Smooth muscle cell (in vitro differentiated cells): Measurements from ENCODE around the gene OCA2. TPM values are rescaled to one million over a fixed set of nuclear protein-coding genes. Genes with fewer than 3 reads are reported as not detected.

ENCODE experiments used
- DNase-seq: peaks from one replicate; lab custom pipeline; 2025; ENCODE audit not compliant: unreplicated experiment; lab: John Stamatoyannopoulos, UW
- H2AFZ ChIP-seq: fragments of 200-600 bp; sonication (generic); 2 replicates; pipeline ENCODE4 v1.6.0; 2016; ENCODE audit warnings: antibody characterized with exemption, low read depth, mild to moderate bottlenecking
- H3F3A ChIP-seq: fragments of 200-600 bp; sonication (generic); 2 replicates; pipeline ENCODE4 v1.6.0; 2017; ENCODE audit warnings: antibody characterized with exemption, low read depth
- H3K27ac ChIP-seq: fragments of 200-600 bp; sonication (generic); 2 replicates; pipeline ENCODE4 v1.5.1; 2016; ENCODE audit warnings: low read depth, mild to moderate bottlenecking
- H3K27me3 ChIP-seq: fragments of 200-600 bp; sonication (generic); 2 replicates; pipeline ENCODE4 v1.6.1; 2016; ENCODE audit warnings: low read depth, mild to moderate bottlenecking
- H3K36me3 ChIP-seq: fragments of 200-600 bp; sonication (generic); 2 replicates; pipeline ENCODE4 v1.5.1; 2016; ENCODE audit warnings: low read depth
- H3K4me1 ChIP-seq: fragments of 200-600 bp; sonication (generic); 2 replicates; pipeline ENCODE4 v1.5.1; 2016; ENCODE audit warnings: low read depth
- H3K4me2 ChIP-seq: fragments of 200-600 bp; sonication (generic); 2 replicates; pipeline ENCODE4 v1.6.0; 2016; ENCODE audit warnings: mild to moderate bottlenecking
- H3K4me3 ChIP-seq: fragments of 200-600 bp; sonication (generic); 2 replicates; pipeline ENCODE4 v1.5.1; 2016; ENCODE audit warnings: mild to moderate bottlenecking
- H3K79me2 ChIP-seq: fragments of 200-600 bp; sonication (generic); 2 replicates; pipeline ENCODE4 v1.6.0; 2016; ENCODE audit warnings: low read depth, mild to moderate bottlenecking
- H3K9ac ChIP-seq: fragments of 200-600 bp; sonication (generic); 2 replicates; pipeline ENCODE4 v1.6.0; 2016; ENCODE audit warnings: low read depth
- H3K9me3 ChIP-seq: fragments of 200-600 bp; sonication (generic); replicated peaks from 2 replicates; pipeline ENCODE4 v1.5.1; 2016; ENCODE audit warnings: low read depth
- H4K20me1 ChIP-seq: fragments of 200-600 bp; sonication (generic); 2 replicates; pipeline ENCODE4 v1.6.0; 2016; ENCODE audit warnings: low read depth
- CTCF ChIP-seq: fragments of 200-600 bp; sonication (generic); IDR thresholded peaks from 2 replicates; pipeline ENCODE4 v1.5.1; 2017; ENCODE audit warnings: borderline replicate concordance, mild to moderate bottlenecking, antibody characterized with exemption; ENCODE audit not compliant: insufficient read depth, poor library complexity, severe bottlenecking
- WGBS: methylation state at CpG from one replicate; pipeline ENCODE4 v1.1.7; 2016; ENCODE audit warnings: low lambda C conversion rate; 5-methylcytosine and 5-hydroxymethylcytosine counted together
- polyA plus RNA-seq: library from polyadenylated mRNA; unstranded; fragments of >200 nt; fragmentation: Nextera tagmentation; extraction: Ambion mirVana; gene quantifications from 2 replicates; pipeline ENCODE4 v1.2.1, GENCODE V29; 2016
- total RNA-seq: library from RNA; depleted of rRNA; stranded (reverse); fragments of >200 nt; gene quantifications from 2 replicates; pipeline ENCODE4 v1.2.3, GENCODE V29; 2014

OCA2 gene
- total and polyA plus RNA-seq, 2 experiments from 2014 or later, result 0.16 TPM; not detected in 1

DNA sequence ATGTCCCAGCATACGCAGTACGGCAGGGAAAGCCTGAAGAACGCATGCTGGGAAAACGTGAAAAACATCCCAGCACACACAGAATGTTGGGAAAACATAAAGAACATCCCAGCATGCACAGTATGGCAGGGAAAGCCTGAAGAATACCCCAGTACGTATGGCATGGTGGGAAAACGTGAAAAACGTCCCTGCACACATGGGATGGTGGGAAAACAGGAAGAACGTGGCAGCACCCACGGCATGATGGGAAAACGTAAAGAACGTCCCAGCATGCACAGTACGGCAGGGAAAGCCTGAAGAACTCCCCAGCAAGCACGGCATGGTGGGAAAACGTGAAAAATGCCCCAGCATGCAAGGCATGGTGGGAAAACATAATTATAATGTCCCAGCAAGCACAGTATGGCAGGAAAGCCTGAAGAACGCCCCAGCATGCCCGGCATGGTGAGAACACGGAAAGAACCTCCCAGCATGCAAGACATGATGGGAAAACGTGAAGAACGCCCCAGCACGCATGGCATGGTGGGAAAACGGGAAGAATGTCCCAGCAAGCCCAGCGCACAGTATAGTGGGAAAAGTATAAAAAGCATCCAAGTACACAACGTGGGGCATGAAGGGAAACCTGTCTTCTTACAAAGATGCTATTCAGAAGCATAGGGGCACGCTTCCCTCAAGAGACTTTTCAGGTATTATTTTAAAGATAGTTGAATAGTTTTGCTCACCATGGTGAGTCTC lies 128.3 kb downstream of the OCA2 start:
- H3F3A ChIP-seq, result no peaks in the 10 kb centered on the region
- no peaks in the 10 kb centered on the region for H3K4me1 ChIP-seq
- TF ChIP-seq CTCF, result no peak
- no peak overlapping the region for H3K9ac ChIP-seq
- no peak overlapping the region for H3K27ac ChIP-seq
- H3K79me2 ChIP-seq, result no peaks in the 10 kb centered on the region
- no peak overlapping the region for H2AFZ ChIP-seq
- H4K20me1 ChIP-seq, result no peaks in the 10 kb centered on the region
- no peak overlapping the region for H3K4me3 ChIP-seq
- no peaks in the 10 kb centered on the region for H3K36me3 ChIP-seq
- no peak for DNase-seq
- 93% methylated on average over 24 of the region's 24 CpGs for WGBS
- H3K27me3 ChIP-seq, result no peaks in the 10 kb centered on the region
- H3K4me2 ChIP-seq, result no peak overlapping the region
- H3K9me3 ChIP-seq, result no peaks in the 10 kb centered on the region

- Histone ChIP-seq H3K4me2 (no peak overlapping the region), H3K79me2 (no peaks in the 10 kb centered on the region), H2AFZ (no peak overlapping the region), H4K20me1 (no peaks in the 10 kb centered on the region), H3K4me3 (no peak overlapping the region), H3F3A (no peaks in the 10 kb centered on the region), H3K9ac (no peak overlapping the region), H3K27ac (no peak overlapping the region), H3K27me3 (no peaks in the 10 kb centered on the region), H3K36me3 (no peaks in the 10 kb centered on the region), H3K9me3 (no peaks in the 10 kb centered on the region), H3K4me1 (no peaks in the 10 kb centered on the region)
- no peak for DNase-seq
- TF ChIP-seq CTCF, result no peak
- WGBS, result 89% methylated on average over 13 of the region's 13 CpGs
Observed at GRCh38 chr15:27967541-27967940, 131.6 kb downstream of the OCA2 start.

DNA sequence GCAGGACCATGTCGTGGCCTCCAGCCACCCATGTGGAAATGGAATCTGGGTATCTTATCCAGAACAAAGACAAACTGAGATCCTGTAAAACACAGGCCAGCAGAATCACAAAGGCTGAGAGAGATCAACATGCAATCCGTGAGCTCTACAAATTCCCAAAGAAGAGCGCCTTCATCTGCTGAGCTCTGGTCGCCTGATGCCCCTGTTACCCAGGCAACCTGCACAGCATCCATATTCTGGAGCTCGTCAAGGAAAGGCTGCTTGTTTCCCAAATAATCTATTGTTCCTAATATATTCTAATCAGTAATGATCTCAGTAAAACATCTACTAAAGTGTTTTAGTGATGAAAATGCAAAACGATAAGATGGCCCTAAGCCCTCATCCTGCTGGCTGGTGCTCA lies 133.6 kb downstream of the OCA2 start:
- no peaks in the 10 kb centered on the region for H3K4me1 ChIP-seq
- H4K20me1 ChIP-seq, result no peaks in the 10 kb centered on the region
- H3K4me3 ChIP-seq, result no peak overlapping the region
- no peaks in the 10 kb centered on the region for H3K27me3 ChIP-seq
- H3K9ac ChIP-seq, result no peak overlapping the region
- no peaks in the 10 kb centered on the region for H3F3A ChIP-seq
- 92% methylated on average over 6 of the region's 6 CpGs for WGBS
- no peak overlapping the region for H3K27ac ChIP-seq
- H3K79me2 ChIP-seq, result no peaks in the 10 kb centered on the region
- no peak for TF ChIP-seq CTCF
- no peaks in the 10 kb centered on the region for H3K36me3 ChIP-seq
- H3K9me3 ChIP-seq, result no peaks in the 10 kb centered on the region
- no peak for DNase-seq
- no peak overlapping the region for H2AFZ ChIP-seq
- H3K4me2 ChIP-seq, result no peak overlapping the region

DNA sequence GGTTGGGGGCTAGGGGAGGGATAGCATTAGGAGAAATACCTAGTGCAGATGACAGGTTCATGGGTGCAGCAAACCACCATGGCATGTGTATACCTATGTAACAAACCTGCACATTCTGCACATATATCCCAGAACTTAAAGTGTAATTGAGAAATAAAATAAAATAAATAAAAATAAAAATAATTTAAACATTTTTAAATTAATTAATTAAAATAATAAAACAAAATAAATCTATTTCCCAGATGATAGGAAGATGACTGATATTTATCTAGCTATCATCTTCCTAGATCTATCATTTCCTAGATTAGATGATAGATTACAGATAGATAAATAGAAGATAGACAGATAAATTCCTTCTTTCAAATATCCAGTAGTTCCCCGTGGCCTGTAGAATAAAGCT lies 137.3 kb downstream of the OCA2 start:
- Histone ChIP-seq H3K4me1 (no peaks in the 10 kb centered on the region), H3K27ac (no peak overlapping the region), H3K9me3 (no peaks in the 10 kb centered on the region), H3K4me2 (no peak overlapping the region), H3K36me3 (no peaks in the 10 kb centered on the region), H3K27me3 (no peaks in the 10 kb centered on the region), H3F3A (no peaks in the 10 kb centered on the region), H3K9ac (no peak overlapping the region), H2AFZ (no peak overlapping the region), H3K4me3 (no peak overlapping the region), H3K79me2 (no peaks in the 10 kb centered on the region), H4K20me1 (no peaks in the 10 kb centered on the region)
- WGBS, result 91% methylated on average over 1 of the region's 1 CpG
- TF ChIP-seq CTCF, result no peak
- no peak for DNase-seq
